ENCODE data around the gene SLC9C1. TPM values are rescaled to one million over a fixed set of nuclear protein-coding genes. Genes with fewer than 3 reads are reported as not detected.

The SLC9C1 gene
- total and polyA plus RNA-seq, 2 of the 4 experiments (the other 2 are of a cell fraction) = not detected

DNA sequence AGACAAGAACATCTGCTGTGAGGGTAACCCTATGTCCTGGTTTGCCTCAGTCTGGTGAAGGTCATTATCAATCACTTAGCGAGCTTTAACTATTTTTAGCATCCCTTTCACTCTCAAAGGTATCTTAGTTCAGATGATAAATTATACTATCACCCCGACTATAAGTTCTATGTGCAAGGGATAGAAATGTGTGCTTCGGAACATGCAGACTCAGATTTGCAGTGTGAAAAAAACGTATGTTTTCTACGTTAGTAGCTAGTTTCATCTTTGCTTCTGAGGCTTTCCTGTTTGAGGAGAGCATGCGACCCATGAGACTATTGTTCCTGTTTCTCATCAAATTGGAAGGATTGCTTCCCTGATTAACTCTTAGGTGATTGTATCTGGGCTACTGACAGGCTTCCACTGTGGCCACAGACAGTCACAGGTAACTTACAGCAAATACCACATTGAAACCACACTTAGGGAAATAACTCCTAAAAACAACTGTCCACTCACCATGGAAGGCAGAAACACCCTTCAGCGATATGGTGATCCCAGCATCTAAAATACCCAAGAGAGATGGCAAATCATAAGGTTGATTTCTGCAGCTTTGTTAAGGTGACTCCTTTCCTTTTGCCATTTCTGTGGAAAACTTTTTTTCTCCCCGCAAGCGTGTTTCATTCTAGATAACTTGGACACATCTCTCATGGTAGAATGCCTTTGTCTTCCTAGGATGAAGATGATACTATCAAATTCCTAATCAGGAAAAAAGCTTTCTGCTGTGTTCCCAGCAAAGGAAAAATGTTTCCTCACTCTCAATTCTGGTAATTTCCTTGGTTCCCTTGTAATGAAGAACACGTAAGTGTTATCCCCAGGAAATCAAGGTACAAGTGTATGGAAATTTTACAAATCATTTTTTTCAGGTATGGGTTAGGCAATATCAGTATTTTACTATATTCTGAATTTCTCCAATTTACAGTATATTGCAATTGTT lies 166.2 kb downstream of the SLC9C1 start (continued):
- TF ChIP-seq, protein P1, sequence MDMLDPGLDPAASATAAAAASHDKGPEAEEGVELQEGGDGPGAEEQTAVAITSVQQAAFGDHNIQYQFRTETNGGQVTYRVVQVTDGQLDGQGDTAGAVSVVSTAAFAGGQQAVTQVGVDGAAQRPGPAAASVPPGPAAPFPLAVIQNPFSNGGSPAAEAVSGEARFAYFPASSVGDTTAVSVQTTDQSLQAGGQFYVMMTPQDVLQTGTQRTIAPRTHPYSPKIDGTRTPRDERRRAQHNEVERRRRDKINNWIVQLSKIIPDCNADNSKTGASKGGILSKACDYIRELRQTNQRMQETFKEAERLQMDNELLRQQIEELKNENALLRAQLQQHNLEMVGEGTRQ (IDR thresholded peaks at IDR 0.05; ENCODE audit: low read depth, low read length) = no peak
- TF ChIP-seq MXI1 (IDR thresholded peaks at IDR 0.05; ENCODE audit: borderline replicate concordance, low read depth, low read length) = no peak

DNA sequence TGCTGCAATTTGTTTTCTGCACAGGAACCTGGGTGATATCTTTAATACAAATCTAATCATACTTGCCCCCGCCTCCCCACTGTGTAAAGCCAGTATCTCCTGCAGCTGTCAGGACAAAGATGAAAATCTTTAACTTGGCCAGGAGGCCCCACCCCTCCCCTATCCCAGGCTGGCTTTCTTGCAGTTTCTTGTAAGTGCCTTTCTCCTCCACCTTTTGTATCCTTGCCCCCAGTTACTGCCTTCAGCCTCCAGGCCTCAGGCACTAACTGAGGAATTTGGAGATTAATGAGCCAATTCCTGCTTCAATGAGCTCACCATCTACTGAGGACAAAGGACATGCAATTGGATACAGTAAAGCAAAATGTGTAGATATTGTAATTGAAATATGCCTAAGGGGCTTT lies 167.5 kb downstream of the SLC9C1 start:
- Histone ChIP-seq H2BK15ac (ENCODE audit: low read depth, low read length) (no peak overlapping the region), H3K56ac (ENCODE audit: extremely low read depth, insufficient read depth, low read length) (no peak overlapping the region), H3K4me3 (ENCODE audit: insufficient read depth, low read depth, low read length) (no peak overlapping the region), H3K9me1 (ENCODE audit: insufficient read depth, low read length) (peaks cover 3% of the 10 kb centered on the region; the same call in 1 of the 2 replicates), H3K14ac (replicated peaks; ENCODE audit: low read depth, low read length) (peak overlapping the region; percentile 21; the same call in 1 of the 2 replicates), H3K36me3 (ENCODE audit: control insufficient read depth, insufficient read depth, low read length) (no peaks in the 10 kb centered on the region; the same call in 1 of the 2 replicates), H3K9ac (ENCODE audit: low read depth, low read length) (no peak overlapping the region; the same call in 1 of the 2 replicates), H3K27me3 (ENCODE audit: control insufficient read depth, insufficient read depth, low read length) (no peaks in the 10 kb centered on the region), H2AK9ac (replicated peaks; ENCODE audit: low read depth, low read length, poor library complexity) (peak overlapping the region; percentile 44), H2AFZ (replicated peaks; ENCODE audit: low read length, poor library complexity) (no peak overlapping the region), H3K9me3 (ENCODE audit: control insufficient read depth, insufficient read depth, low read length) (no peaks in the 10 kb centered on the region), H4K91ac (ENCODE audit: insufficient read depth, low read depth, low read length) (no peak overlapping the region), H4K8ac (ENCODE audit: low read depth in 2 of 2, low read length in 2 of 2) (no peak overlapping the region), H3K4me2 (ENCODE audit: low read depth, low read length) (0 out of 2 replicates have a peak overlapping the region, but pooled peaks have one; percentile 3), H3K79me1 (ENCODE audit: low read depth in 1 of 2, low read length in 2 of 2) (no peaks in the 10 kb centered on the region; a peak in 2 of 4 replicates), H2BK5ac (ENCODE audit: low read depth, low read length, poor library complexity, severe bottlenecking) (no peak overlapping the region), H2BK20ac (ENCODE audit: low read depth, low read length) (no peak overlapping the region), H3K23ac (ENCODE audit: low read depth, low read length) (no peak overlapping the region), H2AK5ac (ENCODE audit: low read depth, low read length) (no peak overlapping the region), H4K5ac (ENCODE audit: low read depth, low read length) (no peak overlapping the region), H3K27ac (ENCODE audit: insufficient read depth, low read length) (no peak overlapping the region), H4K20me1 (ENCODE audit: insufficient read depth, low read length) (no peaks in the 10 kb centered on the region), H2BK120ac (ENCODE audit: low read depth, low read length) (no peak overlapping the region), H3K4ac (ENCODE audit: low read depth, low read length) (no peak overlapping the region), H3K18ac (ENCODE audit: low read depth, low read length) (no peak overlapping the region), H3K4me1 (ENCODE audit: control insufficient read depth, insufficient read depth, low read length) (peaks cover 4% of the 10 kb centered on the region; the same call in 1 of the 2 replicates)
- intact Hi-C loops (cut with micrococcal nuclease) = no loop called here
- ChIA-PET CTCF (interaction anchor here (2.6 kb wide), 1 partner anchor 10 kb away, joined by 7 read pairs; no protein-coding TSS in a partner anchor), POLR2A (ENCODE audit: unreplicated experiment) (no interaction called here)
- peak; percentile 69 for ATAC-seq (ENCODE audit: low read depth)
- no peak for TF ChIP-seq CEBPB (IDR thresholded peaks at IDR 0.05; ENCODE audit: low read depth, low read length)
- no TSS peak for BruUV-seq (replicated peaks)
- dilution Hi-C loops (cut with HindIII; ENCODE audit: low sequenced_read_pairs, unreplicated experiment) = no loop called here
- peak; percentile 21 for DNase-seq
- 40% methylated on average over 1 of the region's 1 CpG; no CpG with 5 or more reads in 1 of the 2 experiments for WGBS, 2 experiments (ENCODE audit: extremely low coverage in 2 of 2, insufficient read length in 1 of 2)
- in situ Hi-C loops (cut with MboI; ENCODE audit: low sequenced_read_pairs) = loop anchor here (25.0 kb wide), 1 partner anchor 386 kb away; no protein-coding TSS in a partner anchor

Measured in IMR-90 (cell line).